Thymus (tissue), 11 donors: ENCODE results near the gene ZNF562. TPM values are rescaled to one million over a fixed set of nuclear protein-coding genes. Genes with fewer than 3 reads are reported as not detected.
"Not testable (repeated sequence)": the region's sequence is repeated elsewhere in the genome, so short reads cannot be mapped to it uniquely, and the experiment has no call there.

Source experiments
- DNase-seq, 9 donors: peaks; one replicate each; pipeline ENCODE4 v3.0.0-alpha.2; 2013; ENCODE audit warnings: low spot score in 9 of 9, low read depth in 6 of 9, missing footprints in 1 of 9
- H3K27ac ChIP-seq, 2 donors: one replicate each; pipeline ENCODE4 v1.5.1; 2013; ENCODE audit warnings: control low read depth in 1 of 2, low read depth in 1 of 2, low read length in 1 of 2, mild to moderate bottlenecking in 1 of 2, moderate library complexity in 1 of 2
- H3K27me3 ChIP-seq, 2 donors: one replicate each; pipeline ENCODE4 v1.5.1; 2013; ENCODE audit warnings: low read length in 1 of 2; ENCODE audit not compliant: control insufficient read depth in 2 of 2, insufficient read depth in 1 of 2
- H3K36me3 ChIP-seq, 2 donors: one replicate each; pipeline ENCODE4 v1.5.1; 2013; ENCODE audit warnings: low read length in 1 of 2, mild to moderate bottlenecking in 1 of 2, moderate library complexity in 1 of 2; ENCODE audit not compliant: control insufficient read depth in 2 of 2, insufficient read depth in 2 of 2
- H3K4me1 ChIP-seq, 2 donors: one replicate each; pipeline ENCODE4 v1.5.1; 2013; ENCODE audit warnings: low read length in 2 of 2; ENCODE audit not compliant: control insufficient read depth in 2 of 2, insufficient read depth in 2 of 2
- H3K4me3 ChIP-seq, 2 donors: one replicate each; pipeline ENCODE4 v1.5.1; 2013; ENCODE audit warnings: low read length in 2 of 2, control low read depth in 1 of 2, mild to moderate bottlenecking in 1 of 2
- H3K9me3 ChIP-seq, 2 donors: one replicate each; pipeline ENCODE4 v1.5.1; 2013; ENCODE audit warnings: low read length in 1 of 2, mild to moderate bottlenecking in 1 of 2; ENCODE audit not compliant: control insufficient read depth in 2 of 2, insufficient read depth in 1 of 2
- WGBS: extraction: QIAGEN DNeasy Blood & Tissue Kit; methylation state at CpG from one replicate; pipeline ENCODE4 v1.1.7; 2013; 5-methylcytosine and 5-hydroxymethylcytosine counted together
- polyA plus RNA-seq: library from polyadenylated mRNA; stranded (reverse); fragments of 200-250 nt; gene quantifications from one replicate; pipeline ENCODE4 v1.2.3, GENCODE V29; 2013
- total RNA-seq: library from RNA; stranded (reverse); fragments of 120-200 nt; gene quantifications from one replicate; pipeline ENCODE4 v1.2.4, GENCODE V29; 2013
- donor health status: healthy.

ZNF562 gene
- total and polyA plus RNA-seq, 2 donors = 10.3 to 22.6 TPM

DNA sequence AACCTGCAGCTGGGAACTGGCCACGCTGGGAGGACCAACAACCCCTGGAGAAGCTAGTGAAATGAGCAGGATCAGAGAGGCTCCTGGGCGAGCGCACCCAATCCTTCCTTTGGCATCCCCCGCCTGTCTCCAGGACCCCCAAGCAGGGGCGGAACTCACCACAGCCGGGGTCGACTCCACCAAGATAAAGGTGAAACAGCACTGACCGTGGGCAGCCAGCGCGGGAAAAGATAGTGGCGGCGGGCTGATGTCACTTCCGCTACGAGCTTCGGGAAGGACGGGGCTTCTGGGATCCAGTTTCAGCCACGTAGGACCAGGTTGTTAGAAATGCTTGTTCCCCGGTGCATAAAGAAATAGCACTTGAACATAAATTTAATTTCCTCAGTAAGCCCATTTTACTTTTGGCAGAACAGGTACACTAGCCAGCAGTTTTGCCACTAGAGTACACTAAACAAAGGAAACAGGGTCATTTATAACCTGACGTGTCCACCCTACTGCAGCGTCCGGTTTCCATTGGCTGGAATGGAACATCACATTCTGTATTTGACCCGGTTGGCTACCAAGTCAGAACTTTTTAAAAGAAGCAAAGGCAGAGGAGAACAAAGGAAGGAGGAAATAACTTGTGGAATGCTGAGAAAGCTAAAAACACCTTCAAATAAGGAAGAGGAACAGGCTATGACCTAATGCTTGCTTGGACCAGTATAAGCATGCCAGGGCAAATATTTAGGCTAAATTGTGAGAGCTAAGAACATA, 25.5 kb upstream of the ZNF562 start:
- Histone ChIP-seq H3K9me3 (peaks cover 0 to 11% of the 10 kb centered on the region in 2 donors), H3K27me3 (no peaks in the 10 kb centered on the region), H3K36me3 (no peaks in the 10 kb centered on the region), H3K4me3 (no peak overlapping the region), H3K4me1 (no peaks in the 10 kb centered on the region), H3K27ac (no peak overlapping the region)
- no peak for DNase-seq
- WGBS = 94% methylated on average over 22 of the region's 22 CpGs

DNA sequence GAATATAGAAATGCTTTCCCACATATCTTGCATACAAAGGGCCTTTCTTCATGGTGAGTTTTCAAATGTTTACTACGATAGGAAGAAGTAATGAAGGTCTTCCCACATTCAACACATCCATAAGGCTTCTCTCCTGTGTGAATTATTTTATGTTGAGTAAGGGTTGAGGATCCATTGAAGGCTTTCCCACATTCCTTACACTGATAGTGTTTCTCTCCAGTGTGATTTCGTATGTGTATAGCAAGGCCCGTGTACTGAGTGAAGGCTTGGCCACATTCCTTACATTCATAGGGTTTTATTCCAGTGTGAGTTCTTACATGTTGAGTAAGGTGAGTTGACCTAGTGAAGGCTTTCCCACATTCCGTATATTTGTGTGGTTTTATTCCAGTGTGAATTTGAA, 15.4 kb upstream of the ZNF562 start:
- not testable (repeated sequence) for H3K4me3 ChIP-seq, H3K9me3 ChIP-seq, DNase-seq, H3K36me3 ChIP-seq, H3K27ac ChIP-seq, H3K27me3 ChIP-seq, H3K4me1 ChIP-seq
- WGBS = 94% methylated on average over 4 of the region's 4 CpGs

DNA sequence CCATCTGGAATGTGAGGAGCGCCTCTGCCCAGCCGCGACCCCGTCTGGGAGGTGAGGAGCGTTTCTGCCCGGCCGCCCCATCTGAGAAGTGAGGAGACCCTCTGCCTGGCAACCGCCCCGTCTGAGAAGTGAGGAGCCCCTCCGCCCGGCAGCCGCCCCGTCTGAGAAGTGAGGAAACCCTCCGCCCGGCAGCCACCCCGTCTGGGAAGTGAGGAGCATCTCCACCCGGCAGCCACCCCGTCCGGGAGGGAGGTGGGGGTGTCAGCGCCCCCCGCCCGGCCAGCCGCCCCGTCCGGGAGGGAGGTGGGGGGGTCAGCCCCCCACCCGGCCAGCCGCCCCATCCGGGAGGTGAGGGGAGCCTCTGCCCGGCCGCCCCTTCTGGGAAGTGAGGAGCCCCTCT, 5.1 kb upstream of the ZNF562 start:
- WGBS = 93% methylated on average over 30 of the region's 30 CpGs
- H3K27ac ChIP-seq, H3K36me3 ChIP-seq, H3K4me1 ChIP-seq, H3K27me3 ChIP-seq, H3K9me3 ChIP-seq, H3K4me3 ChIP-seq, DNase-seq: not testable (repeated sequence)

GRCh38 chr19:9675358-9675901, 530 bp upstream of the ZNF562 start:
- WGBS = 62% methylated on average over 20 of the region's 20 CpGs
- H3K27me3 ChIP-seq = not testable (repeated sequence)

DNA sequence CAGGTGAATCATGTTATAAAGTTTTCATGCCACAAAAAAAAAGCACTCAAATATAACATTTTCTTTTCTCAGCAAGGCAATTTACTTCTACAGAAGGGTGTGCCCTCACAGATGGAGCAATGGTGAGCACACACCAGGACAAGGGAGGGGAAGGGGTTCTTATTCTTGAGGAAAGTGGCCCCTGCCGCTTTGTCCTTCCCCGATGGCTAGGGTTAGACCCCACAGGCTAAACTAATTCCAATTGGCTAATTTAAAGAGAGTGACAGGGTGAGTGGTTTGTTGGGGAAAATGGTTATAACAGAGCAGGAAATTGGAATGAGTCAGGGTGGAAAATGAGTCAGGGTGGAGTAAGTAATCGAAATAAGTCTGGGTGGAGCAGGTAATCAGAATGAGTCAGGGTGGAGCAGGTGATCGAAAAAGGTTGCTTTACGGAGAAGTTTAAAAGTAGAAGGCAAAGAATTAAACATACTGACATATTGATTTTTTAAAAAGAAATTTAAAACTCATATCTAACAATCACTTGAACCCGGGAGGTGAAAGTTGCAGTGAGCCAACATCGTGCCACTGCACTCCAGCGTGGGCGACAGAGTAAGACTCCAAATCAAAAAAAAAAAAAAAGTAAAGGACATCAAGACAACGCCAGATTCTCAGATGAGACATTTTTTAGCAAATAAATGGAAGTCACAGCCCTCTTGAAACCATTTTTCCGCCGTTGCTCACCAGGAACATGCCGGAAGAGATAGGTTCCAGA, 813 bp downstream of the ZNF562 start:
- H3K27me3 ChIP-seq = no peaks in the 10 kb centered on the region
- no peak for DNase-seq
- peaks cover 0 to 7% of the 10 kb centered on the region in 2 donors for H3K4me1 ChIP-seq
- H3K9me3 ChIP-seq = peaks cover 3 to 33% of the 10 kb centered on the region in 2 donors
- peaks cover 5 to 8% of the 10 kb centered on the region in 2 donors for H3K36me3 ChIP-seq
- WGBS = 44% methylated on average over 13 of the region's 13 CpGs
- H3K4me3 ChIP-seq = peak overlapping the region; percentile 62 to 92
- peak overlapping the region; percentile 91 to 92 for H3K27ac ChIP-seq

More at GRCh38 chr19:9675358-9675901, 530 bp upstream of the ZNF562 start:
- H3K36me3 ChIP-seq, DNase-seq, H3K4me1 ChIP-seq: not testable (repeated sequence)
- peaks cover 3 to 25% of the 10 kb centered on the region in 2 donors for H3K9me3 ChIP-seq
- H3K27ac ChIP-seq = peak overlapping the region; percentile 91 to 92
- peak overlapping the region; percentile 62 to 92 for H3K4me3 ChIP-seq

- Histone ChIP-seq H3K4me1 (peaks cover 0 to 7% of the 10 kb centered on the region in 2 donors), H3K27me3 (no peaks in the 10 kb centered on the region), H3K36me3 (peaks cover 5 to 11% of the 10 kb centered on the region in 2 donors), H3K4me3 (no peak overlapping the region), H3K27ac (no peak overlapping the region), H3K9me3 (peaks cover 3 to 35% of the 10 kb centered on the region in 2 donors)
- no peak for DNase-seq
- WGBS = 99% methylated on average over 4 of the region's 4 CpGs
Observed at GRCh38 chr19:9672893-9673292, 2.0 kb downstream of the ZNF562 start.

GRCh38 chr19:9671655-9672054, 3.2 kb downstream of the ZNF562 start:
- Histone ChIP-seq H3K27ac (no peak overlapping the region), H3K4me1 (peaks cover 0 to 7% of the 10 kb centered on the region in 2 donors), H3K9me3 (peaks cover 3 to 36% of the 10 kb centered on the region in 2 donors), H3K36me3 (peaks cover 5 to 11% of the 10 kb centered on the region in 2 donors), H3K27me3 (no peaks in the 10 kb centered on the region), H3K4me3 (no peak overlapping the region)
- DNase-seq = no peak
- WGBS = over 99% methylated on average over 3 of the region's 3 CpGs

GRCh38 chr19:9668544-9668943, 6.4 kb downstream of the ZNF562 start:
- Histone ChIP-seq H3K4me1 (no peaks in the 10 kb centered on the region), H3K4me3 (no peak overlapping the region), H3K27me3 (no peaks in the 10 kb centered on the region), H3K9me3 (peaks cover 3 to 22% of the 10 kb centered on the region in 2 donors), H3K27ac (no peak overlapping the region), H3K36me3 (peaks cover 5 to 11% of the 10 kb centered on the region in 2 donors)
- no peak for DNase-seq
- over 99% methylated on average over 2 of the region's 2 CpGs for WGBS

DNA sequence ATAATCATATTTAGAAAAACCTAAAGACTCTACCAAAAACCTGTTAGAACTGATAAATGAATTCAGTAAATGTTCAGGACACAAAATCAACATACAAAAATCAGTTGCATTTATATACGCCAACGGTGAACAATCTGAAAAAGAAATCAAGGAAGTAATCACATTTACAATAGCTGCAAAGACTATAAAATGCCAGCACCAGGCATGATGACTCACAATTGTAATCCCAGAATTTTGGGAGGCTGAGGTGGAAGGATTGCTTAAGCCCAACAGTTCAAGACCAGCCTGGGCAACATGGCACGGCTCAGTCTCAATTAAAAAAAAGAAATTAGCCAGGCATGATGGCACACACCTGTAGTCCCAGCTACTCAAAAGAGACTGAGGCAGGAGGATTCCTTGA, 7.0 kb downstream of the ZNF562 start:
- Histone ChIP-seq H3K27ac (no peak overlapping the region), H3K36me3 (peaks cover 5 to 11% of the 10 kb centered on the region in 2 donors), H3K9me3 (peaks cover 3 to 15% of the 10 kb centered on the region in 2 donors), H3K4me1 (no peaks in the 10 kb centered on the region), H3K4me3 (no peak overlapping the region), H3K27me3 (no peaks in the 10 kb centered on the region)
- DNase-seq = no peak
- WGBS = 99% methylated on average over 3 of the region's 3 CpGs
